Esophagus muscularis mucosa (tissue), 4 donors: ENCODE results near the gene USP30. TPM values are rescaled to one million over a fixed set of nuclear protein-coding genes. Genes with fewer than 3 reads are reported as not detected.

Source experiments
- DNase-seq: peaks from one replicate; pipeline ENCODE4 v3.0.0-alpha.2; 2017; ENCODE audit errors: extremely low spot score
- H3K27ac ChIP-seq, 4 donors: fragments of 200-600 bp; sonication (generic); replicated peaks in 1 of 4; 1 replicate in 3 of 4; 2 replicates in 1 of 4; pipeline ENCODE4 v1.5.1; 2016 to 2019; ENCODE audit warnings: mild to moderate bottlenecking in 1 of 4
- H3K27me3 ChIP-seq, 4 donors: fragments of 200-600 bp; sonication (generic); one replicate each; pipeline versions ENCODE4 v1.5.1 to v1.6.0; 2016 to 2019
- H3K36me3 ChIP-seq, 4 donors: fragments of 200-600 bp; sonication (generic); one replicate each; pipeline ENCODE4 v1.5.1; 2016 to 2019
- H3K4me1 ChIP-seq, 4 donors: fragments of 200-600 bp; sonication (generic); one replicate each; pipeline ENCODE4 v1.5.1; 2016 to 2019
- H3K4me3 ChIP-seq, 4 donors: fragments of 200-600 bp; sonication (generic); 1 replicate in 2 of 4; 2 replicates in 2 of 4; pipeline ENCODE4 v1.5.1; 2016 to 2019; ENCODE audit warnings: mild to moderate bottlenecking in 4 of 4, moderate library complexity in 1 of 4
- H3K9me3 ChIP-seq, 4 donors: fragments of 200-600 bp; sonication (generic); 1 replicate in 3 of 4; 2 replicates in 1 of 4; pipeline ENCODE4 v1.5.1; 2016 to 2019
- EP300 ChIP-seq: sonication (generic); formaldehyde crosslinking; IDR thresholded peaks from one replicate; pipeline ENCODE4 v1.6.1; 2017; ENCODE audit warnings: antibody characterized with exemption
- POLR2A ChIP-seq: fragments of 450-650 bp; IDR thresholded peaks from one replicate; pipeline ENCODE4 v1.6.1; 2017; ENCODE audit warnings: antibody characterized with exemption, moderate library complexity, mild to moderate bottlenecking, low read depth
- POLR2AphosphoS5 ChIP-seq, 2 donors: sonication (generic); formaldehyde crosslinking; IDR thresholded peaks; one replicate each; pipeline ENCODE4 v1.6.1; 2017; ENCODE audit warnings: antibody characterized with exemption in 2 of 2
- WGBS: methylation state at CpG from one replicate; pipeline ENCODE4 v1.1.5; 2018; 5-methylcytosine and 5-hydroxymethylcytosine counted together
- intact Hi-C: fragments of 100-400 bp; cut with DNase I; formaldehyde crosslinking; loops from one replicate; pipeline ENCODE4 v1.15.1; 2023
- total RNA-seq, 4 donors: library from RNA; depleted of rRNA; stranded (reverse); fragments of >200 nt; gene quantifications; one replicate each; pipeline versions ENCODE4 v1.1.0 to v1.2.1, GENCODE V29; 2016
- TF ChIP-seq, protein P1 (sequence below), 3 experiments: fragments of 200-600 bp in 2 of 3; fragments of 450-650 bp in 1 of 3; sonication (generic) in 2 of 3; IDR thresholded peaks; one replicate each; pipeline ENCODE4 v1.5.1; 2017 to 2019; ENCODE audit warnings: antibody characterized with exemption in 3 of 3, mild to moderate bottlenecking in 2 of 3, moderate library complexity in 1 of 3

USP30 gene
- total RNA-seq, 4 donors from 2014 or later: 6.2 to 14.6 (median 12.2) TPM

DNA sequence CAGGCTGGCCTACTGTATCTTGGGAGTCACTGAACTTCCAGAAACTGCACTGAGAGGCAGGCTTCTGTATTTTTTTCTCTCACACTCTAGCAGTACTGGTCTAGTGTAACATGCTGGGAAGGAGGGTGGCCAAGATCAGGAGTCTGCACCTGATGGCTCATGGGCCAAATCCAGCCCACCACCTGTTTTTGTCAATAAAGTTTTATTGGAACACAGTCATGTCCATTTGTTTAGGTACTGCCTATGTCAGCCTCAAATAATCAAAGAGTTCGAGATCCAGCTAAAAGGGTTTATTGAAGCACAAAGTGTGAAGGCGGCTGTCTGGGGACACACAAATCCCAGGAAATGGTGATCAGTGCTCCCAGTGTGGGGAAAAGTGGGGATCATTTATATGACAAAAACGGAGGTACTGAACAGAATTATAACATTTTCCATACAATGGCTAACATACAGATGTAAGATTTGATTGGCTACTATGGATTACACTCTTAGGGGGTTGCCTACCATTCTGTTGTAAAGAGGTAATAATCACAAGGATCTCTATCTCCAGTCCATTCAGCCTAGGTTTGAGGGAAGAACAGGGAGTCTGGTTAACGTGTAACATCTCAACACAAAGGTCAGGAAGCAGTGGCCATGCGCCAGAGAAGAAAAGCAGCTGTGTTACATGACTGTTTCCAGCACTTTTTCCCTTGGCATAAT lies 12.9 kb downstream of the USP30 start:
- Histone ChIP-seq H3K4me1 (no peaks in the 10 kb centered on the region), H3K27ac (no peak overlapping the region), H3K36me3 (peaks cover 26 to 75% (median 63%) of the 10 kb centered on the region in 4 donors), H3K27me3 (no peaks in the 10 kb centered on the region), H3K9me3 (no peaks in the 10 kb centered on the region), H3K4me3 (no peak overlapping the region)
- 82% methylated on average over 5 of the region's 5 CpGs for WGBS
- no peak for TF ChIP-seq POLR2A
- TF ChIP-seq POLR2AphosphoS5 (IDR thresholded peaks at IDR 0.05): no peak
- TF ChIP-seq, protein P1, sequence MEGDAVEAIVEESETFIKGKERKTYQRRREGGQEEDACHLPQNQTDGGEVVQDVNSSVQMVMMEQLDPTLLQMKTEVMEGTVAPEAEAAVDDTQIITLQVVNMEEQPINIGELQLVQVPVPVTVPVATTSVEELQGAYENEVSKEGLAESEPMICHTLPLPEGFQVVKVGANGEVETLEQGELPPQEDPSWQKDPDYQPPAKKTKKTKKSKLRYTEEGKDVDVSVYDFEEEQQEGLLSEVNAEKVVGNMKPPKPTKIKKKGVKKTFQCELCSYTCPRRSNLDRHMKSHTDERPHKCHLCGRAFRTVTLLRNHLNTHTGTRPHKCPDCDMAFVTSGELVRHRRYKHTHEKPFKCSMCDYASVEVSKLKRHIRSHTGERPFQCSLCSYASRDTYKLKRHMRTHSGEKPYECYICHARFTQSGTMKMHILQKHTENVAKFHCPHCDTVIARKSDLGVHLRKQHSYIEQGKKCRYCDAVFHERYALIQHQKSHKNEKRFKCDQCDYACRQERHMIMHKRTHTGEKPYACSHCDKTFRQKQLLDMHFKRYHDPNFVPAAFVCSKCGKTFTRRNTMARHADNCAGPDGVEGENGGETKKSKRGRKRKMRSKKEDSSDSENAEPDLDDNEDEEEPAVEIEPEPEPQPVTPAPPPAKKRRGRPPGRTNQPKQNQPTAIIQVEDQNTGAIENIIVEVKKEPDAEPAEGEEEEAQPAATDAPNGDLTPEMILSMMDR (IDR thresholded peaks at IDR 0.05): no peak
- TF ChIP-seq EP300: no peak
- peak; percentile 29 for DNase-seq
- intact Hi-C loops: no loop called here

DNA sequence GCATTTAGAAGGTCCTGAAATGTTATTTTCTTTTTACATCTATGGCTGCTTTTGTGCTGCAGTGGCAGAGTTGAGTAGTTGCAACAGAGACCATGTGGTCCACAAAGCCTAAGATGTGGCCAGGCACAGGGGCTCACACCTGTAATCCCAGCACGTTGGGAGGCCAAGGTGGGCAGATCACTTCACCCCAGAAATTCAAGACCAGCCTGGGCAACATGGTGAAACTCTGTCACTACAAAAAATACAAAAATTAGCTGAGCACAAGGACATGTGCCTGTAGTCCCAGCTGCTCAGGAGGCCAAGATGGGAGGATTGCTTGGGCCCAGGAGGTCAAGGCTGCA lies 13.4 kb downstream of the USP30 start:
- no peak for DNase-seq
- Histone ChIP-seq H3K4me1 (no peaks in the 10 kb centered on the region), H3K36me3 (peaks cover 26 to 75% (median 63%) of the 10 kb centered on the region in 4 donors), H3K27me3 (no peaks in the 10 kb centered on the region), H3K9me3 (no peaks in the 10 kb centered on the region), H3K4me3 (no peak overlapping the region), H3K27ac (no peak overlapping the region)
- TF ChIP-seq, protein P1 (IDR thresholded peaks at IDR 0.05): no peak
- TF ChIP-seq EP300: no peak
- TF ChIP-seq POLR2A: no peak
- TF ChIP-seq POLR2AphosphoS5 (IDR thresholded peaks at IDR 0.05): no peak
- intact Hi-C loops: no loop called here
- WGBS: 75% methylated on average over 1 of the region's 1 CpG

DNA sequence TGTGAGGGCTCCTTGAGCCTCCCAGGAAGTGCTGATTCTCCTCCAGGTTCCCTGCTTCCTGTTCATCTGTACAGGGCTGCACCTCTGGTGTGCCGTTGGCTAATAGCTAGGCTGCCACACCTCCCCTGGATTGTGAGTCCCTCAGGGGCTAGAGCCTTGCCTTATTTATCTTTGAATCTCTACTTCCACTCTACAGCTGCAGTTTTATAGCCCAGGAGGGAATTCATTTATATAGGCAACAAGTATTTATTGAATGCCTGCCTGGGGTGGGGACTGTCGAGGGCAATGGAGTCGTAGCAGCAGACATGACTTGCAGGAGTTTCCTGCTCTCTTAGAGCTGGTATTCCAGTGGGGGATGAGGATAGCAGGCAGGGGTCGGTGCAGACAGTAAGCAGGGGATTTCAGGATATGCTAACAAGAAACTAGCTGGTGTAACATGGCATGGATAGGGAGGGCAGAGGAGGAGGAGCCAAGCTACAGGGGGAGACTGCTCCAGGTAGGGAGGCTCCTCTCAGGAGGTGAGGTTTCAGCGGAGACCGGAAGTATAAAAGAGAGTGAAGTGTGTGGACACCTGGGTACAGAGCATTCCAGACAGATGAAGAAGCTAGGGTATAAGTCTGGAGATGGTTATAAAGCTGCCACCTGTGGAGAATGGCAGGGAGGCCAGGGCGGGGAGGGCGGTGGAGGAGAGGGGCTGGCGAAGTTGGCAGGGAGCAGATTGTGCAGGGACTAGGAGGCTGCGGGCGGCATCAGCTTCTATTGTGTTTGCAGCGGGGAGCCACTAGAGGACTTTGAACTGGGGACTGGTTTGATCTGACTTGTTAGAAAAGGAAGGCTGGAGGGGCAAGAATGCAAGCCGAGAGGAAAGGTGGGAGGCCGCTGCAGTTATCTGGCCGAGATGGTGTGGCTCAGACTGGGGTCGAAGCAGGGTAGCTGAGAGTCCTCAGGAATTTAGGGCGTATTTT lies 17.2 kb downstream of the USP30 start:
- no peak overlapping the region for H3K27ac ChIP-seq
- 82% methylated on average over 17 of the region's 17 CpGs for WGBS
- H3K9me3 ChIP-seq: no peaks in the 10 kb centered on the region
- DNase-seq: no peak
- TF ChIP-seq, protein P1 (IDR thresholded peaks at IDR 0.05): no peak
- TF ChIP-seq EP300 (no peak), POLR2AphosphoS5 (IDR thresholded peaks at IDR 0.05) (no peak), POLR2A (no peak)
- H3K4me3 ChIP-seq: no peak overlapping the region
- peaks cover 43 to 88% (median 76%) of the 10 kb centered on the region in 4 donors for H3K36me3 ChIP-seq
- intact Hi-C loops: no loop called here
- no peaks in the 10 kb centered on the region for H3K4me1 ChIP-seq
- H3K27me3 ChIP-seq: no peaks in the 10 kb centered on the region

DNA sequence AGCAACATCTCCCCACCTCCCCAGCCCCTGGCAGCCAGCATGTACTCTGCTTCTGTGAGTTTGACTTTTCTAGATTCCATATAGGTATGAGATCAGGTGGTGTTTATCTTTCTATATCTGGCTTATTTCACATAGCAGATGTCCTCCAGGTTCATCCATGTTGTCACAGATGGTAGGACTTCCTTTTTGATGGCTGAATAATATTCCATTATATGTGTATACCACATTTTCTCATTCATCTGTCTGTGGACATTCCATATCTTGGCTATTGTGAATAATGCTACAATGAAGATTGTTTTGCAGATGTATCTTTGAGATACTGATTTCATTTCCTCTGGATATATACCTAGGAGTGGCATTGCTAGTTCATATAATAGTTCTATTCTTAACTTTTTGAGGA lies 22.5 kb downstream of the USP30 start:
- TF ChIP-seq, protein P1 (IDR thresholded peaks at IDR 0.05): no peak
- TF ChIP-seq POLR2AphosphoS5 (IDR thresholded peaks at IDR 0.05): no peak
- no peak for TF ChIP-seq EP300
- no peak for TF ChIP-seq POLR2A
- no peak overlapping the region for H3K4me3 ChIP-seq
- H3K36me3 ChIP-seq: peaks cover 27 to 81% (median 69%) of the 10 kb centered on the region in 4 donors
- no peaks in the 10 kb centered on the region for H3K27me3 ChIP-seq
- no peak for DNase-seq
- H3K9me3 ChIP-seq: peaks cover 0 to 9% (median 3%) of the 10 kb centered on the region in 4 donors
- H3K4me1 ChIP-seq: no peaks in the 10 kb centered on the region
- H3K27ac ChIP-seq: no peak overlapping the region
- intact Hi-C loops: no loop called here
